Right atrium auricular region (tissue), 2 donors: ENCODE data around the gene CREBZF. TPM values are rescaled to one million over a fixed set of nuclear protein-coding genes. Genes with fewer than 3 reads are reported as not detected.

Experiments used
- DNase-seq: peaks from one replicate; pipeline ENCODE4 v3.0.0-alpha.2; 2019; ENCODE audit warnings: low spot score
- H3K27ac ChIP-seq, 2 donors: fragments of 200-600 bp; sonication (generic); 1 replicate in 1 of 2; 2 replicates in 1 of 2; pipeline ENCODE4 v1.5.1; 2016 to 2019
- H3K27me3 ChIP-seq, 2 donors: fragments of 200-600 bp; sonication (generic); one replicate each; pipeline versions ENCODE4 v1.5.1 to v1.6.0; 2017 to 2019
- H3K36me3 ChIP-seq: fragments of 200-600 bp; sonication (generic); one replicate; pipeline ENCODE4 v1.5.1; 2016
- H3K4me1 ChIP-seq, 2 donors: fragments of 200-600 bp; sonication (generic); one replicate each; pipeline versions ENCODE4 v1.5.1 to v1.6.0; 2017 to 2019
- H3K4me3 ChIP-seq, 2 donors: fragments of 200-600 bp; sonication (generic); 1 replicate in 1 of 2; 2 replicates in 1 of 2; pipeline ENCODE4 v1.5.1; 2017 to 2019; ENCODE audit warnings: mild to moderate bottlenecking in 1 of 2, moderate library complexity in 1 of 2
- H3K9me3 ChIP-seq, 2 donors: fragments of 200-600 bp; sonication (generic); one replicate each; pipeline ENCODE4 v1.5.1; 2019
- total RNA-seq, 2 donors: library from RNA; depleted of rRNA; stranded (reverse); fragments of >200 nt; gene quantifications; one replicate each; pipeline ENCODE4 v1.1.0, GENCODE V29; 2016
- TF ChIP-seq, protein P1 (sequence below), 2 donors: fragments of 200-600 bp; sonication (generic); IDR thresholded peaks; one replicate each; pipeline ENCODE4 v1.5.1; 2019; ENCODE audit warnings: antibody characterized with exemption in 2 of 2

The CREBZF gene, protein sequence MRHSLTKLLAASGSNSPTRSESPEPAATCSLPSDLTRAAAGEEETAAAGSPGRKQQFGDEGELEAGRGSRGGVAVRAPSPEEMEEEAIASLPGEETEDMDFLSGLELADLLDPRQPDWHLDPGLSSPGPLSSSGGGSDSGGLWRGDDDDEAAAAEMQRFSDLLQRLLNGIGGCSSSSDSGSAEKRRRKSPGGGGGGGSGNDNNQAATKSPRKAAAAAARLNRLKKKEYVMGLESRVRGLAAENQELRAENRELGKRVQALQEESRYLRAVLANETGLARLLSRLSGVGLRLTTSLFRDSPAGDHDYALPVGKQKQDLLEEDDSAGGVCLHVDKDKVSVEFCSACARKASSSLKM
- total RNA-seq: 10 to 100 TPM; 11.6 to 13.6 TPM

DNA sequence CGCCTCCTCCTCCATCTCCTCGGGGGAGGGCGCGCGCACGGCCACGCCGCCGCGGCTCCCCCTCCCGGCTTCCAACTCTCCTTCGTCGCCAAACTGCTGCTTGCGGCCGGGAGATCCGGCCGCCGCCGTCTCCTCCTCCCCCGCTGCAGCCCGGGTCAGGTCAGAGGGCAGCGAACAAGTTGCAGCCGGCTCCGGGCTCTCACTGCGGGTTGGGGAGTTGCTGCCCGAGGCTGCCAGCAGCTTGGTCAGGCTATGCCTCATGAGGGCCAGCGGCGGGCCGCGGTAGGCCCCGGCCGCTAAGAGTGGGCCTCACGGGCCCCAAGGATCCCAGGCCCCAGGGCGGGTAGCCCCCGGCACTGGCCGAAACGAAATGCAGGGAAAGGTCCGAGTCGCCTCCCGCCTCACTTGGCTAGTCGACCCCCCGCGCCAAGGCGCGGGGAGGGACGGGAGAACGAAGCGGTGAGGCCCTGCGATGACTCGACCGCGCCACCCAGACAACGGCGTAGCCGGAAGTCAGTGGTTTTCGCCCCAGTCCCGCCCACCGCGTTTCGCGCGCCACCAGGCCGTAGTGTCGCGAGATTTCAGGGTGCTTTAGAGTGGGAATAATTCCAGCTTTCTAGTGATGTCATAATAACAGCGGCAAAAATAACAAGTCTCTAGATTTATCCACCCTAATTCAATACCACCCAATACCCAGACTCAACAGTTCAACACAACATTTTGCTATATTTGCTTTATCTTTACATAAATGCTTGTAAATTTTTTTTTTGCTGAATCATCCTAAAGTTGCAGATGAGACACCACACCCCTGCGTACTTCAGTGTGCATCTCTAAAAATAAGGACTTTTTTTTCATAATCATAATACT, at the start of gene CREBZF:
Gene CREBZF (minus strand): TSS at position 515 of the 867 bp plus-strand sequence. CDS start 254 bp downstream, at position 261.
- H3K27me3 ChIP-seq: no peaks in the 10 kb centered on the region
- peak within 1 kb of the TSS; percentile 80 to 88 for H3K4me3 ChIP-seq
- H3K9me3 ChIP-seq: no peaks in the 10 kb centered on the region
- peak within 1 kb of the TSS; percentile 97 to 98 for H3K27ac ChIP-seq
- peaks cover 8% of the 10 kb centered on the region for H3K36me3 ChIP-seq
- peaks cover 0 to 43% of the 10 kb centered on the region in 2 donors for H3K4me1 ChIP-seq
- TF ChIP-seq, protein P1, sequence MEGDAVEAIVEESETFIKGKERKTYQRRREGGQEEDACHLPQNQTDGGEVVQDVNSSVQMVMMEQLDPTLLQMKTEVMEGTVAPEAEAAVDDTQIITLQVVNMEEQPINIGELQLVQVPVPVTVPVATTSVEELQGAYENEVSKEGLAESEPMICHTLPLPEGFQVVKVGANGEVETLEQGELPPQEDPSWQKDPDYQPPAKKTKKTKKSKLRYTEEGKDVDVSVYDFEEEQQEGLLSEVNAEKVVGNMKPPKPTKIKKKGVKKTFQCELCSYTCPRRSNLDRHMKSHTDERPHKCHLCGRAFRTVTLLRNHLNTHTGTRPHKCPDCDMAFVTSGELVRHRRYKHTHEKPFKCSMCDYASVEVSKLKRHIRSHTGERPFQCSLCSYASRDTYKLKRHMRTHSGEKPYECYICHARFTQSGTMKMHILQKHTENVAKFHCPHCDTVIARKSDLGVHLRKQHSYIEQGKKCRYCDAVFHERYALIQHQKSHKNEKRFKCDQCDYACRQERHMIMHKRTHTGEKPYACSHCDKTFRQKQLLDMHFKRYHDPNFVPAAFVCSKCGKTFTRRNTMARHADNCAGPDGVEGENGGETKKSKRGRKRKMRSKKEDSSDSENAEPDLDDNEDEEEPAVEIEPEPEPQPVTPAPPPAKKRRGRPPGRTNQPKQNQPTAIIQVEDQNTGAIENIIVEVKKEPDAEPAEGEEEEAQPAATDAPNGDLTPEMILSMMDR (IDR thresholded peaks at IDR 0.05): no peak
- DNase-seq: peak; percentile 96

DNA sequence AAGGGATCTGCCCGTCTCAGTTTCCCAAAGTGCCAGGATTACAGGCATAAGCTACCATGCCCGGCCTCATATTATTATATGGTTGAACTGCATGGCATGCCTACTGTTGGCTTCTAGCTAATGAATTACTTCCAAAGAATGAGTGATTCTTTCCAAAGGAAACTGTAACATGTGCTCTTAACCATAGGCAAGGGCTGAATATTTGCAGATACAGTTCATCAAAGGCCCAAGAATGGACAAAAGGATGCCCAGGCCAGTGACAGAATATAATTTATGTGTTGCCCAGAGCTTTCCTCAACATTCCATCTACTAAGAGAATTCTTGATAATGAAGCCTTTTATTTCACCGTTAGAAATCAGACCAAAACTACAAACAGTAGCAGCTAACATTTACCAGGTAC, 48.0 kb upstream of the CREBZF start:
- no peak overlapping the region for H3K4me3 ChIP-seq
- H3K27me3 ChIP-seq: no peaks in the 10 kb centered on the region

DNA sequence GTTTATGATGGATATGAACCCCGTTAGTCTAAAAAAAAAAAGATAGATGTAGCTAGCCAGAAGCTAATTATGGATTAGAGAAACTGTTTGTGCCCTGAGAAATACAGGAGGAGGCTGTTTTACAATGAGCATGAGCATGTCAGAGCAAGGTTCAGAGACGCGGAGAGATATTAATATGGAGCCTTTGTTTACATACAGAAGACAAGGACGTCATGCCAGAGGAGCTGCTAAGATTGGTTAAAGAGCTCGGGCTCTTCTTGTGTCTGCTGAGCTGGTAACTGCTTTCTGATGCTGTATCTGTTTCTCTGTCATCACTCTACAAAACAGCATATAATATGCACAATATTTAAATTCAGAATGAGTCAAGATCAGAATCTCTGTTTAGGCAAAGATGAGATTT, 46.0 kb upstream of the CREBZF start:
- Histone ChIP-seq H3K36me3 (no peaks in the 10 kb centered on the region), H3K4me1 (no peaks in the 10 kb centered on the region), H3K27ac (no peak overlapping the region), H3K4me3 (no peak overlapping the region), H3K9me3 (no peaks in the 10 kb centered on the region), H3K27me3 (no peaks in the 10 kb centered on the region)
- no peak for DNase-seq
- TF ChIP-seq, protein P1 (IDR thresholded peaks at IDR 0.05): no peak

More for the DNA sequence above, 48.0 kb upstream of the CREBZF start:
- no peaks in the 10 kb centered on the region for H3K36me3 ChIP-seq
- no peak overlapping the region for H3K27ac ChIP-seq
- H3K9me3 ChIP-seq: no peaks in the 10 kb centered on the region
- TF ChIP-seq, protein P1 (IDR thresholded peaks at IDR 0.05): no peak
- H3K4me1 ChIP-seq: no peaks in the 10 kb centered on the region
- no peak for DNase-seq

DNA sequence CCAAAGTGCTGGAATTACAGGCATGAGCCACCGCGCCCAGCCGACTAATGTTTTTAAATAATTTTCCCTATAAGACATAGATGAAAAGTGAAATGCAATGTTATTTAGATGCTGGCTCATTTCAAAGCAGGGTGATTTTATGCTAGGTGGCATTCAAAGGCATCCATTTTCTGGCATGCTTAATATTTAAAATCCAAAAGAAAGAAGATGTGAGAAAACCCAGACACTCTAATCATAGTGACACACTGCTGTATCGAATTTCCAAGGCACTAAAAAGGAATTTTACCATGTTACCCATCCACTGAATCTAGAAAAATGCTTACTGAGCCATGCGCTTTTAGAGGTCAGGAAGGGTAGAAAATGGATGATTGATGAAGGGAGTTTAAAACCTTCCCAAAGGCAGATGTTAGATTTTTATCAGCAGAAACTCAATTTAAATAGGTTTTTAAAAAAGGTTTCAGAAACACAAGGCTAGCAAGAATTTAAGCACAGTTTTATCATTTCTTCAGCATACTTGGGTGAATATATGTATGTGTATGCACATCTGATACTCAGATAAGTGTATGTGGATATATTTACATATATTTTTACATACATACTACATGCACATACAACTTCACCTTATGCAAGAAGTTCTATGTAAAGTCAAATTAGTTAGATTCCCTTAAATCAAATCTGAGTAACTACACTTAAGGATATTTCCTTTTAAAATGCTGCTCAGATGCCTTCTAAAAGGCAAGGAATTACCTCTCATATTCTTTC, 45.2 kb upstream of the CREBZF start:
- H3K36me3 ChIP-seq: no peaks in the 10 kb centered on the region
- DNase-seq: no peak
- no peaks in the 10 kb centered on the region for H3K27me3 ChIP-seq
- no peaks in the 10 kb centered on the region for H3K4me1 ChIP-seq
- TF ChIP-seq, protein P1 (IDR thresholded peaks at IDR 0.05): no peak
- no peak overlapping the region for H3K4me3 ChIP-seq
- no peaks in the 10 kb centered on the region for H3K9me3 ChIP-seq
- H3K27ac ChIP-seq: no peak overlapping the region

DNA sequence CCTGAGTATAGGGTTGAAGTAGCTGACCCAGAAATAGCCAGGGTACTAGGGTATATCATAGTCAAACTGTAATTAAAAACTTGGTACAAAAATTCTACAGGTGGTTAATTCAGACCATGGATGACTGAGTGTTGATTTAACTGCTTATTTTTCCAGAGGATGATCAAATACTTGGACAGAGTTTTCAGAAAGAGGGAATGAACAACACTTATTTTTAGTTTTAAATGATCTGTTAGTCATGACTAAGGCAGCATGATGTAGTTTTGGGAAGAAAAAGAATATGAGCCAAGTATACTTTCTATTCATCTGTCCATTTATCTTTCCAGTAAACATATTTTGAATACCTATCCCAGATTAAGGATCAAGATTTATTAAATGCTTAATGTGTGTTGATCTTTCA, 40.9 kb upstream of the CREBZF start:
- no peaks in the 10 kb centered on the region for H3K27me3 ChIP-seq
- H3K36me3 ChIP-seq: no peaks in the 10 kb centered on the region
- TF ChIP-seq, protein P1 (IDR thresholded peaks at IDR 0.05): no peak
- H3K4me3 ChIP-seq: no peak overlapping the region
- no peaks in the 10 kb centered on the region for H3K9me3 ChIP-seq
- no peaks in the 10 kb centered on the region for H3K4me1 ChIP-seq
- peak overlapping the region in 1 of 2 donors; percentile 35 for H3K27ac ChIP-seq
- DNase-seq: no peak
